Measurements from ENCODE around the gene MYO3B.

DNA sequence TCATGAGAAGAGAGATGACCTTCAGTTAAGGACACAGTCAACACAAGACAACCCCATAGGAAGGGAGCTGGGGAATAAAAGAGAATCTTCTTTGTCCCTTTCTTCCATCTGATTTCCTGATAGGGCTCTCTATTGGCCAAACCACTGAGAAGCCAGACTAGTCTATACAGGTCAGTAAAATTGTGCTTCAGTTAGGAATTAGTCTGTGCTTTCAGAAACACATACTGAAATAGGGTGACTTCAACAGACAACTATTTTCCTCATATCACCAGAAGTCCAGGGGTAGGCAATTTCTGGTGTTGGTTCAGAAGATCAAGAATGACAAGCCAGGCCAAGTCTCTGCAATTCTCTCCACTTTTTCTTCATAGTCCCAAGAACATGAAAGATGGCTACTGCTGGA is 385.5 kb downstream of the MYO3B start:
- TF ChIP-seq, protein P1, sequence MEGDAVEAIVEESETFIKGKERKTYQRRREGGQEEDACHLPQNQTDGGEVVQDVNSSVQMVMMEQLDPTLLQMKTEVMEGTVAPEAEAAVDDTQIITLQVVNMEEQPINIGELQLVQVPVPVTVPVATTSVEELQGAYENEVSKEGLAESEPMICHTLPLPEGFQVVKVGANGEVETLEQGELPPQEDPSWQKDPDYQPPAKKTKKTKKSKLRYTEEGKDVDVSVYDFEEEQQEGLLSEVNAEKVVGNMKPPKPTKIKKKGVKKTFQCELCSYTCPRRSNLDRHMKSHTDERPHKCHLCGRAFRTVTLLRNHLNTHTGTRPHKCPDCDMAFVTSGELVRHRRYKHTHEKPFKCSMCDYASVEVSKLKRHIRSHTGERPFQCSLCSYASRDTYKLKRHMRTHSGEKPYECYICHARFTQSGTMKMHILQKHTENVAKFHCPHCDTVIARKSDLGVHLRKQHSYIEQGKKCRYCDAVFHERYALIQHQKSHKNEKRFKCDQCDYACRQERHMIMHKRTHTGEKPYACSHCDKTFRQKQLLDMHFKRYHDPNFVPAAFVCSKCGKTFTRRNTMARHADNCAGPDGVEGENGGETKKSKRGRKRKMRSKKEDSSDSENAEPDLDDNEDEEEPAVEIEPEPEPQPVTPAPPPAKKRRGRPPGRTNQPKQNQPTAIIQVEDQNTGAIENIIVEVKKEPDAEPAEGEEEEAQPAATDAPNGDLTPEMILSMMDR (IDR thresholded peaks at IDR 0.05): no peak
- no peak for TF ChIP-seq POLR2A (IDR thresholded peaks at IDR 0.05)

Data from body of pancreas (tissue), 4 donors.